OCI-LY1 (cell line): ENCODE data around the gene LAMA3.

Experiments used
- H2AFZ ChIP-seq: fragments of 200-600 bp; sonication (generic), shearing (Covaris generic); 2 replicates; pipeline ENCODE4 v1.6.0; 2014; ENCODE audit warnings: antibody characterized with exemption, mild to moderate bottlenecking, low read length
- H3F3A ChIP-seq: fragments of 200-600 bp; sonication (generic), shearing (Covaris generic); 2 replicates; pipeline ENCODE4 v1.6.0; 2014; ENCODE audit warnings: mild to moderate bottlenecking, antibody characterized with exemption, low read length, moderate library complexity; ENCODE audit not compliant: insufficient read depth
- H3K27ac ChIP-seq: fragments of 200-600 bp; sonication (generic); 2 replicates; pipeline ENCODE4 v1.5.1; 2014; ENCODE audit warnings: low read length, mixed run types, mild to moderate bottlenecking, low read depth; ENCODE audit not compliant: poor library complexity, severe bottlenecking
- H3K27me3 ChIP-seq: fragments of 200-600 bp; sonication (generic); 2 replicates; pipeline ENCODE4 v1.6.0; 2014; ENCODE audit warnings: antibody characterized with exemption, mild to moderate bottlenecking, low read length, moderate library complexity; ENCODE audit not compliant: insufficient read depth
- H3K36me3 ChIP-seq: fragments of 200-600 bp; sonication (generic); 2 replicates; pipeline ENCODE4 v1.6.1; 2014; ENCODE audit warnings: mild to moderate bottlenecking, antibody characterized with exemption, low read length, moderate library complexity, mixed read lengths; ENCODE audit not compliant: insufficient read depth
- H3K4me1 ChIP-seq: fragments of 200-600 bp; sonication (generic); 2 replicates; pipeline ENCODE4 v1.5.1; 2014; ENCODE audit warnings: mild to moderate bottlenecking, low read length, moderate library complexity; ENCODE audit not compliant: insufficient read depth, severe bottlenecking
- H3K4me2 ChIP-seq: fragments of 200-600 bp; sonication (generic), shearing (Covaris generic); 2 replicates; pipeline ENCODE4 v1.6.1; 2014; ENCODE audit warnings: low read length
- H3K4me3 ChIP-seq: fragments of 200-600 bp; sonication (generic); 2 replicates; pipeline ENCODE4 v1.5.1; 2014; ENCODE audit warnings: low read length, low read depth, mild to moderate bottlenecking, mixed read lengths; ENCODE audit not compliant: poor library complexity, severe bottlenecking
- H3K79me2 ChIP-seq: fragments of 200-600 bp; shearing (Covaris generic); 2 replicates; pipeline ENCODE4 v1.6.1; 2016; ENCODE audit warnings: mixed run types, low read length, mixed read lengths; ENCODE audit not compliant: insufficient read depth
- H3K9ac ChIP-seq: fragments of 200-600 bp; sonication (generic), shearing (Covaris generic); 2 replicates; pipeline ENCODE4 v1.6.1; 2014; ENCODE audit warnings: mild to moderate bottlenecking, low read length, mixed read lengths
- H3K9me2 ChIP-seq: fragments of 200-600 bp; sonication (generic), shearing (Covaris generic); 2 replicates; pipeline ENCODE4 v1.6.1; 2014; ENCODE audit warnings: low read depth, mild to moderate bottlenecking, low read length, mixed read lengths
- H3K9me3 ChIP-seq: fragments of 200-600 bp; shearing (Covaris generic); 2 replicates; pipeline ENCODE4 v1.6.1; 2014; ENCODE audit warnings: low read length, mixed read lengths
- H4K20me1 ChIP-seq: fragments of 200-600 bp; sonication (generic), shearing (Covaris generic); 2 replicates; pipeline ENCODE4 v1.6.0; 2016; ENCODE audit warnings: mild to moderate bottlenecking, low read length; ENCODE audit not compliant: insufficient read depth
- EZH2 ChIP-seq: fragments of 200-600 bp; sonication (generic), shearing (Covaris generic); IDR thresholded peaks from 2 replicates; pipeline ENCODE4 v1.8.0; 2017; ENCODE audit warnings: borderline replicate concordance, mixed run types, mild to moderate bottlenecking, antibody characterized with exemption, low read length, moderate library complexity, mixed read lengths
- TF ChIP-seq, protein P1 (sequence below): fragments of 200-600 bp; sonication (generic), shearing (Covaris generic); IDR thresholded peaks from 2 replicates; pipeline ENCODE4 v1.5.1; 2017; ENCODE audit warnings: mild to moderate bottlenecking, antibody characterized with exemption, low read length, moderate library complexity, mixed read lengths

Gene LAMA3

DNA sequence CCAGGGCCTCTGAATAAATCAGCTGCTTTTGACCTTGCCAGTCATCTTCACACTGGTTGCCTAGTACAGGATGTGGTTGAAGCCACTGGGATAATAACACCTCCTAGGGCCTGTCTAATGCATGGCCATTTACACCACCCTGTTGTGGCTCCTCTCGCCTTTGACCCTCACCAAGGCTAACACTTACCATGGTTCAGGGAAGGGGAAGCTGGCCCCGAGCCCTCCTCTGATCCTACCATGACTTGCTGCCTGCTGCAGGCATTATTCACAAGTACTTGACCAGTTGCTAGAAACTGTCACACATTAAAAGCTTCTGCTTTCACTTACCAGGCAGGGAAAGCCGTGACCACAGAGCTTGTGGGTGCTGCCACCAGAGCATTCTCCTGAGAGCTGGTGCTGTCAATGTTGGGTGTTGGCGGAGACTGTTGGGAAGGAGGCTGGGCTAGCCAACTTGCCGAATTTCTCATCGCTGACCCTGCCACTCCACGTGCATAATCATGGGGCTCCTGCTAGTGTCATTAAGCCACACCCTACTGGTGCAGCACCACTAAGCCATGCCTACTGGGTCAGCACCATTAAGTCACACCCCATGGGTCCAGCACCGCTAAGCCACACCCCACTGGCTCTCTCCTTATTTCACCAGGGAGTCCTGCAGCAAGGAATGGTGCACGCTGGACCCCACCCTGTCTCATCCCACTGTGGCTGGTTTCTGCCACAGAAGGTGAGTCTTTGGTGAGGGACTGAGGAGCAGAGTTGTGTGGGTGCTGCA lies 278.3 kb downstream of the LAMA3 start:
- no peak overlapping the region for H3K4me3 ChIP-seq
- no peaks in the 10 kb centered on the region for H3K36me3 ChIP-seq
- peaks cover 35% of the 10 kb centered on the region for H3K4me1 ChIP-seq
- peak overlapping the region; percentile 14; the same call in 1 of the 2 replicates for H3K4me2 ChIP-seq
- H2AFZ ChIP-seq, result no peak overlapping the region
- no peak for TF ChIP-seq EZH2
- TF ChIP-seq, protein P1, sequence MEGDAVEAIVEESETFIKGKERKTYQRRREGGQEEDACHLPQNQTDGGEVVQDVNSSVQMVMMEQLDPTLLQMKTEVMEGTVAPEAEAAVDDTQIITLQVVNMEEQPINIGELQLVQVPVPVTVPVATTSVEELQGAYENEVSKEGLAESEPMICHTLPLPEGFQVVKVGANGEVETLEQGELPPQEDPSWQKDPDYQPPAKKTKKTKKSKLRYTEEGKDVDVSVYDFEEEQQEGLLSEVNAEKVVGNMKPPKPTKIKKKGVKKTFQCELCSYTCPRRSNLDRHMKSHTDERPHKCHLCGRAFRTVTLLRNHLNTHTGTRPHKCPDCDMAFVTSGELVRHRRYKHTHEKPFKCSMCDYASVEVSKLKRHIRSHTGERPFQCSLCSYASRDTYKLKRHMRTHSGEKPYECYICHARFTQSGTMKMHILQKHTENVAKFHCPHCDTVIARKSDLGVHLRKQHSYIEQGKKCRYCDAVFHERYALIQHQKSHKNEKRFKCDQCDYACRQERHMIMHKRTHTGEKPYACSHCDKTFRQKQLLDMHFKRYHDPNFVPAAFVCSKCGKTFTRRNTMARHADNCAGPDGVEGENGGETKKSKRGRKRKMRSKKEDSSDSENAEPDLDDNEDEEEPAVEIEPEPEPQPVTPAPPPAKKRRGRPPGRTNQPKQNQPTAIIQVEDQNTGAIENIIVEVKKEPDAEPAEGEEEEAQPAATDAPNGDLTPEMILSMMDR, result no peak
- H3K9me3 ChIP-seq, result no peaks in the 10 kb centered on the region
- H3K9me2 ChIP-seq, result no peaks in the 10 kb centered on the region
- H3K27ac ChIP-seq, result no peak overlapping the region
- no peaks in the 10 kb centered on the region for H3F3A ChIP-seq
- H3K27me3 ChIP-seq, result no peaks in the 10 kb centered on the region
- no peaks in the 10 kb centered on the region for H4K20me1 ChIP-seq
- H3K79me2 ChIP-seq, result no peaks in the 10 kb centered on the region
- no peak overlapping the region for H3K9ac ChIP-seq

DNA sequence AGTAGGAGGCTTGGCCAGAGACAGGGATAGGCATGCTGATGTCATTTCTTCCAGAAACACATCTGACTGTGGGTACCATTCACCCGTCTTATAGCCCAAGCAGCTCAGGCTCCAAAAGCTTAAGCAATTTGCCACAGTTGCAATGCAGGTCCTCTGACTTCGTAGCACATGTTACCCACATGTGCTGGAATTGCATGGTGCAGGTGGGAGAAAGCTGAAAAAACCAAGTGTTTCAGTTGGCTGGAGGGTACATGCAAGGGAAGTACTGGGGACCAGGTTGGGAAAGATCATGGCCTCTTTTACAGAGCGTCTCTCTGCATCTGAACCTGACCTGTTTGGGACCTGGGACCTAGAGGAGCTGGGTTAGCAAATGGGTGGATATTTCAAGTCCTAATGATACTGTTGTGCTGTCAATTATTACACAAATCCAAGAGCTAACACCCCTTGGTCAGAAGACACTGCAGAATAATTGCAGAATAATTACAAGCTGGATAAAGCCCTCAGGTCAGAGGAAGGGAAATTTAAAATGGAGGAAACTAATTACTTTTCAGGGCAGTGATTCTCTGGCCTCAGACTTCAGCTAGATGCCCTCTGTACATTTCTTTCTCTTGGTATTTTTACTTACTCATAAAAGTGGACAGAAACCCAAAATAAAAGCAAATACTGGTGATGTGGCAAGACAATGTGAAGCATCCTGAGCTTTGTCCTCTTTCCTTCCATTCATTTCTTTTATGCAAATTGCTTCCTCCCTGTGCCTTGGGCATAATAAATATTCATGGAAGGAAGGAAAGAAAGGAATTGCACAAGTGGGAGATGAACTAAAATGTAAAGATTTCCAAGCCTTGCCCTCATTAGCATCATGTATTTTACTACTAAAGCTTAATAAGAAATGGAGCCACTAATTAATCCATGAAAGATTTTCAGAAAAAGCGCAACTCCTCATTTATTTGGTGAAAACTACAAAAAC lies 279.7 kb downstream of the LAMA3 start:
- Histone ChIP-seq H3K79me2 (no peaks in the 10 kb centered on the region), H3K4me3 (no peak overlapping the region), H2AFZ (no peak overlapping the region), H3K36me3 (no peaks in the 10 kb centered on the region), H4K20me1 (no peaks in the 10 kb centered on the region), H3K9me3 (no peaks in the 10 kb centered on the region), H3F3A (no peaks in the 10 kb centered on the region), H3K9ac (no peak overlapping the region), H3K27ac (no peak overlapping the region), H3K9me2 (no peaks in the 10 kb centered on the region), H3K4me1 (peaks cover 35% of the 10 kb centered on the region), H3K4me2 (no peak overlapping the region), H3K27me3 (no peaks in the 10 kb centered on the region)
- TF ChIP-seq EZH2, result no peak
- TF ChIP-seq, protein P1, result no peak

DNA sequence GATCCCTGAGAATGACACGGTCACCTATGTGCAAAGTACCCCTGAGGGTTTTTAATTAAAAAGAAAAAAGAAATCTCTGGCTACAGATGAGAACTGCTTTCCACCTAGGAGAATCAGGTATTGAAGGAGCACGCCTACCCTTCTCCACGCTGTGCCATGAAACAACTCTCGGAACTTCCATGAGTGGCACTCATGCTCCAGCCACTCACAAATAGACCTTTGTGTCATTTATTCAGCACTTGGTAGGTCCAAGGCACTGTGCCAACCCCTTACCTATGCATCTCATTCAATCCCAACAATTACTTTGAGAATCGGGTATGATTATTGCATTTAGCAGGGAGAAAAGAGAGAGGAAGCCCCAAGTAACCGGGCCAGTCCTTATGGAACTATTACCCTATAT lies 280.4 kb downstream of the LAMA3 start:
- Histone ChIP-seq H3K79me2 (no peaks in the 10 kb centered on the region), H3K4me2 (0 out of 2 replicates have a peak overlapping the region, but pooled peaks have one; percentile 44), H2AFZ (no peak overlapping the region; the same call in 1 of the 2 replicates), H3K27me3 (no peaks in the 10 kb centered on the region), H3K4me1 (peaks cover 31% of the 10 kb centered on the region), H3K4me3 (no peak overlapping the region), H3K36me3 (no peaks in the 10 kb centered on the region), H4K20me1 (no peaks in the 10 kb centered on the region), H3K9me2 (no peaks in the 10 kb centered on the region), H3K27ac (peak overlapping the region; percentile 66), H3K9ac (no peak overlapping the region), H3K9me3 (no peaks in the 10 kb centered on the region), H3F3A (no peaks in the 10 kb centered on the region)
- TF ChIP-seq EZH2, result no peak
- TF ChIP-seq, protein P1, result no peak
